NOMO-1 (cell line): ENCODE measurements around the gene ST6GALNAC2.
A peak's percentile ranks its signal among the peaks of the same experiment; 100 is the strongest.

Source experiments
- DNase-seq, 2 experiments: peaks; one replicate each; lab custom pipeline; 2025; ENCODE audit not compliant: unreplicated experiment in 2 of 2; lab: John Stamatoyannopoulos, UW

Gene ST6GALNAC2

DNA sequence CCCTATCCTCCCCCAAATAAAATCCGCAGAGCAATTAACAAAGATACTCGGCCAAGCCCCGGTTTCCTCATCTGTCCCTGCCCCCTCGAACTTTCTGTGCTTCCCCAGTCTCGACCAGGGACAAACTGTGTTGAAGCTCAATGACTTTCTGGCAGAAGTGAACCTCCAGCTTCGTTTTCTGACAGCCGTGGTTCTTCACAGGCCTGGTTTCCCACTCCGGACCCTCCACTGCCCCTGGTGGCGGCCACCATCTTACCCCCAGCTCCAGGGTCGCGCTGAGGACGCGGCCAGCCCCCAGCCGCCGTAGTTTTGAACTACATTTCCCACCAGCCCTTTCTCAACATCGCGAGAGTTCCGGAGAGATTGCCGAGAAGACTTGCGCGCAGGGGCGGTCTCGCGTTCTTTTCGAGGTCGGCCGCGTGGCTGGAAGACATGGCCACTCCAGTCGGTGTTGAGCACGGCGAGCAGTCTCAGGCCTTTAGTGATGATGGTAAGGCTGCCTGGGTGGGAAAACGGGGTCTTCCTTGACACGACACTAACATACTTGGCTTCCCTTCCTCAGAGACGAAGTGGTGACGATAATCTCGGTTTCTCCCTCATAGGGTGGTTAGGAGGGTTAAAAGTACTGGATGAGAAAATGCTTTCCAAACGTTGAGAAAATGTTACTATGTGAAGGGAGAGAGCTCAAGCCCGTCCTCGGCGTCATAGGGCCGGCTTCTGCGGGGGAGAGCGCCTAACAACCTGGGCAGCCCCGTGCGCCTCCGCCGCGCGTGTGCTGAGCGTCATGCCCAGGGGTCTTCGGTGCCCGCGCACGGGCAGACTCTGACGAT is 28.1 kb downstream of the ST6GALNAC2 start:
- peak; percentile 93 to 98 for DNase-seq

- DNase-seq, result peak; percentile 44 to 62
These were observed 28.8 kb downstream of the ST6GALNAC2 start for GRCh38 chr17:76556765-76557367.

DNA sequence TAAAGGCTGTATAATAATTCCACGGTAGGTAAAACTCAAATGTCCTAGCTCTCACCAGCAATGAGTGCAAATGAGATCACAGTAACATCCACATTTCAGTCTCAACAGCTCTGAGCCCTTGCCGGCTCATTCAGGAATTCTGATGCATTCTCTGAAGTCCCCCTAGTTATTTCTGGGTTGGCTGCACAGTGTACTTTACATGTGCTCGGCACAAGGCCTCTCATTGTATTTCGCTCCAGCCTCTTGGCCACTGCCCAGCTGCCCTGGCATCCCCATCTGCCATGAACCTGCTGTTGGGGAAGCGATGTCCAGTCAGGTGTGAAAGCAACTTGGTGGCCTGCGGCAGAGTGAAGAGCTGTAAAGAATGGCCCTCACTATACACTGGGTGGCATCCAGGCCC is 31.5 kb downstream of the ST6GALNAC2 start:
- DNase-seq, result no peak

- DNase-seq, result no peak
These were observed 32.3 kb downstream of the ST6GALNAC2 start for GRCh38 chr17:76553178-76553908.

- DNase-seq, result no peak
These were observed 34.0 kb downstream of the ST6GALNAC2 start for GRCh38 chr17:76551685-76552084.

GRCh38 chr17:76550712-76551615 is 34.7 kb downstream of the ST6GALNAC2 start:
- peak; percentile 58 to 80 for DNase-seq

- DNase-seq, result no peak
These were observed 36.1 kb downstream of the ST6GALNAC2 start for GRCh38 chr17:76549539-76549938.

DNA sequence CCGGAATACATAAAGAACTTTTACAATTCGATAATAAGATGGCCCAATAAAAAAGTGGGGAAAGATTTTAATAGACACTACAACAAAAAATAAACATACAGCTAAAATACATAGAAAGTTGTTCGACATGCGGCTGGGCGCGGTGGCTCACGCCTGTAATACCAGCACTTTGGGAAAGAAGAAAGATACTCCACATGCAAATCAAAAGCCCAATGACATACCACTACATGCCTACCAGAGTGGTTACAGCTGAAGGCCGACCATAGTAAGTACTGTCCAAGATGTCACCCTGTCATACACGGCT is 36.5 kb downstream of the ST6GALNAC2 start:
- DNase-seq, result no peak

DNA sequence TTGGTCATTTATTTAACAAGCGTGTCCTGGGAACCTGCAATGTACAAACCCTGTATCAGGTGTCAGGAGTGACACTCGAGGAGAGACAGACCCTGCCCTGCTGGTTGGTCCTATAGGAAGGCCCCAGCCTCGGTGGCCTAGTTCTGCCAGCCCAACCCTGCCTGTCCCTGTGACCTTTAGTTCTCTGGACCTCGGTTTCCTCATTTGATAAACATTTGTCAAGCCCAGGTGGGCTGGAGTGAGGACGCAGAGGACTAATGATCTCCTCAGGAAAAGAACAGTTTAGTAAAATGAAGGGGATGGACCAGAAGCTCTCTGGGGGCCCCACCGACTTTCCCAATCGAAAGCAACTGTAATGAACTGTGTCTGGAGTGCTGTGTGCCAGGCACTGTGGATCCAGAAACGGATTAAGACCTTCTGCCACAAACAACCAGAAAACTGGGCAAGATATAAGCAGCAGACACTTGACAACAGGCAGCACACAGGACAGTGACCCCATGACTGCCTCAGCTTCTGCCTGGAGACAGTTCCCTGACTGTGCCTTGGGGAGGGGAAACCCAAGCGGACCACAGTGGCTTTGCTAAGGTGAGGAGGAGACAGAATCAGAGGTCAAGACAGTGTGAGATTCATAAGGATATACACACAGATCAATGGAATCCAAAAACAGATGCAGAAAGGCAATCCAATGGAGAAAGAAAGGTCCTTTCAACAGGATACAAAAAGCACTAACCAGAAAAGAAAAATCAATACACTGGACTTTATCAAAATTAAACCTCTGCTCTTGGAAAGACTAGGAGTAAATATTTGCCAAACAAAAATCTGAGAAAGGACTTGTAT is 37.1 kb downstream of the ST6GALNAC2 start:
- no peak for DNase-seq

GRCh38 chr17:76547642-76548202 is 37.9 kb downstream of the ST6GALNAC2 start:
- no peak for DNase-seq

- DNase-seq, result peak in 1 of 2 experiments; percentile 32
These were observed 38.4 kb downstream of the ST6GALNAC2 start for GRCh38 chr17:76547183-76547641.

GRCh38 chr17:76546556-76547182 is 39.0 kb downstream of the ST6GALNAC2 start:
- DNase-seq, result no peak

GRCh38 chr17:76545918-76546555 is 39.6 kb downstream of the ST6GALNAC2 start:
- no peak for DNase-seq

DNA sequence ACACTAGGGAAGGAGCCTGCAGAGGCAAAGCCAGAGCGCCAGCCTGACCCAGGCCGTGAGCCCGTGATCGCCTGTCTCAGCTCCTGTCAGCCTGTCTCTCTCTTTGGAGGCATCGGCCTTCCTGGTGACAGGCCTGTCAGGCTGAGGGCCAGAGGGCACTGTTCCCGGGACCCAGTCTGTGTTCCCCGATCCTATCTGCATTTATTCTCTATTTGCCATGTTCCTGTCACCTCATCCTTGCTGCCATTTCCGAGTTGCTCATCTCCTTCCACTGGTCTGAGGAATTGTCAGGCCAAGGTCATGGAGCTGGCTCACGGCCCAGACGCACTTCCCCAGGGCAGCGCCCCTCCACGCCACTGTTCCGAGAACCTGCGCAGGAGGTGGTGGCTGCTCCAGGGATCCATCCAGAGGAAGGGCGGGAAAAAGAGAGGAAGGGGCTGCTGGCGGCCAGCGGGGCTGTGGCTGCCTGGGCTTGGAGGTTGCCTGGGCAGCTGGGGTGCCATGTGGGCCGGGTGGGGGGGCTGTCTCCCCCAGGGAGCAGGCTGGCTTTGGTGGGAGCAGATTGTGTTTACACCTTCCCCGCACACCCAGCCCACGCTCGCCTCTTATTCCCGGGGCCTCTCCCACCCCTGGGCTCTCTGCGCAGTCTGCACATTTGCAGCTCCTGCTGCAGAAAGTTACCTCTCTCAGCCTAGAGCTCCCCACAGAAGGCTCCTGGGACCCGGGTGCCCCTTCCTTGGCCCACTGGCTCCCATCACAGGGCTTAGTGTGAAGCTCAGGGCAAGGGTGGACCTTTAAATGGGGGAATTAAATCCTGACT is 40.9 kb downstream of the ST6GALNAC2 start:
- no peak for DNase-seq

DNA sequence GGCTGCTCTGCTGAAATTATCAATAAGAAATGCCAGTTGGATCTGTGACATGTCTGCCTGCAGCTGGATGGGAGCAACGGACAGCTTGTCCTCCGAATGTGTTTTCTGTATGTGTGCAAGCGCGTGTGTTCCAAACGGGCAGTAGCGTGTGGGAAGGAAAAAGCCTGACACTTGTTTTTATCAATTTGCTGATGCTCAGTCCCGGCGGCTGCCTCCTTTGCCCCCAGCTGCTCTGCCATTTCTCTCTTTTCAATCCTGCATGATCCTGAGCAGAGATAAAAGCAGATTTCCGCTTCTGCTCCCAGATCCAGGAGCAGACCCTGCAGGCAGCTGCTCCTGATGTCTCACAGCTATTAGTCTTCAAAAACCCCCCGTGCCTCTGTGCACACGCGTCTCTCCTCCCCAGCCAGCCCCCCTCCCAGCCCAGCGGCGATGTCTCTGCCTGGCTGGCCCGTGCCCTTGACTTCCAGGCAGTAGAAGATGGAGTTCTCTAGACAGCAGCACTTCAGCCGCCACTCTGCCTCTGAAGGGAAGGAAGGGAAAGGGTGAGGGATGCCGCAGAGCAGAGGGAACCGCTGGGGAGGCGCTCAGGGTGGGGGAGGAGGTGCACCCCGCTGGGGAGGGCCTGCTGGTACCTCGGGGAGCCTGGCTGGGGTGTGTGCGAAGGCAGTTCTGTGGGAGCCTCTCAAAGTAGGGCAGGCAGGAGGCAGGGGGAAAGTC is 41.7 kb downstream of the ST6GALNAC2 start:
- DNase-seq, result no peak

- no peak for DNase-seq
These were observed 42.2 kb downstream of the ST6GALNAC2 start for GRCh38 chr17:76543482-76543825.

DNA sequence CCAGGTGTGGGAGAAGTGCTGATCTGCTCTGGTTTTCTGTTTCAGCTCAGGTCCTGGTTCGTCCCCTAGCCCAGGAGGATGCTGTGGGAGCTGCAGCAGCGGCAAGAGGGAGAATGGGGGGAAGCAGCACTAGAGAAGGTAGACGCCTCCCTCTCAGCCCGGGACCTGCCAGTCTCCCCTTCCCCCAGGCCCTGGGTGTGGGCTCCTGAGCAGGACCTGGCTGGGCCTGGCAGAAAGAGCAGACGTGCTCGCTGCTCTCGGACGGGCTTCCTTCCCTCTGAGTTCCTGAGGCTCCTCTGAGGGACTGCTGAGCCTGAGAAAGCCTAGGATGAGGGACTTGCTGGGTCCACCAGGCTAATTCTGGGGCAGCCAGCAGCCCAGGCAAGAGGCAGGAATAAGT is 42.7 kb downstream of the ST6GALNAC2 start:
- DNase-seq, result no peak
